HEK293 (cell line): ENCODE measurements around the gene GJC3.

ENCODE experiments used
- REST ChIP-seq: fragments of 450-650 bp; formaldehyde crosslinking; IDR thresholded peaks from 2 replicates; pipeline ENCODE4 v1.5.1; 2016; ENCODE audit warnings: missing biosample characterization, missing genetic modification characterization
- TCF7L2 ChIP-seq: IDR thresholded peaks from 2 replicates; pipeline ENCODE4 v1.6.1; 2011; ENCODE audit warnings: low read depth, mild to moderate bottlenecking, inconsistent platforms, low read length, moderate library complexity, borderline replicate concordance
- TRIM28 ChIP-seq: IDR thresholded peaks from 2 replicates; pipeline ENCODE4 v1.6.1; 2011; ENCODE audit warnings: low read length, control low read depth, borderline replicate concordance
- ZNF114 ChIP-seq: fragments of 450-650 bp; formaldehyde crosslinking; IDR thresholded peaks from 2 replicates; pipeline ENCODE4 v1.5.0; 2017; ENCODE audit warnings: missing biosample characterization, missing genetic modification characterization
- ZNF148 ChIP-seq: fragments of 450-650 bp; formaldehyde crosslinking; IDR thresholded peaks from 2 replicates; pipeline ENCODE4 v1.5.0; 2017; ENCODE audit warnings: missing biosample characterization, missing genetic modification characterization, borderline replicate concordance
- ZNF155 ChIP-seq: fragments of 450-650 bp; formaldehyde crosslinking; IDR thresholded peaks from 2 replicates; pipeline ENCODE4 v1.5.1; 2016; ENCODE audit warnings: missing biosample characterization, missing genetic modification characterization
- ZNF175 ChIP-seq: fragments of 450-650 bp; formaldehyde crosslinking; IDR thresholded peaks from 2 replicates; pipeline ENCODE4 v1.5.1; 2016; ENCODE audit warnings: missing biosample characterization, missing genetic modification characterization
- ZNF529 ChIP-seq: fragments of 450-650 bp; formaldehyde crosslinking; IDR thresholded peaks from 2 replicates; pipeline ENCODE4 v1.5.1; 2017; ENCODE audit warnings: missing genetic modification characterization, missing biosample characterization; ENCODE audit not compliant: insufficient replicate concordance
- ZNF704 ChIP-seq: fragments of 450-650 bp; formaldehyde crosslinking; IDR thresholded peaks from 2 replicates; pipeline ENCODE4 v1.5.1; 2016; ENCODE audit warnings: missing biosample characterization, missing genetic modification characterization
- TF ChIP-seq, protein P1 (sequence below): fragments of 450-650 bp; formaldehyde crosslinking; IDR thresholded peaks from 2 replicates; pipeline ENCODE4 v1.5.1; 2016; ENCODE audit warnings: missing biosample characterization, missing genetic modification characterization
- TF ChIP-seq, protein P2 (sequence below): fragments of 450-650 bp; formaldehyde crosslinking; IDR thresholded peaks from 2 replicates; pipeline ENCODE4 v1.5.1; 2016; ENCODE audit warnings: missing biosample characterization, missing genetic modification characterization
- TF ChIP-seq, protein P3 (sequence below): fragments of 450-650 bp; formaldehyde crosslinking; IDR thresholded peaks from 2 replicates; pipeline ENCODE4 v1.5.1; 2016; ENCODE audit warnings: missing biosample characterization, missing genetic modification characterization
- TF ChIP-seq, protein P4 (sequence below): fragments of 450-650 bp; formaldehyde crosslinking; IDR thresholded peaks from 2 replicates; pipeline ENCODE4 v1.5.1; 2016; ENCODE audit warnings: missing biosample characterization, missing genetic modification characterization, low read depth

DNA sequence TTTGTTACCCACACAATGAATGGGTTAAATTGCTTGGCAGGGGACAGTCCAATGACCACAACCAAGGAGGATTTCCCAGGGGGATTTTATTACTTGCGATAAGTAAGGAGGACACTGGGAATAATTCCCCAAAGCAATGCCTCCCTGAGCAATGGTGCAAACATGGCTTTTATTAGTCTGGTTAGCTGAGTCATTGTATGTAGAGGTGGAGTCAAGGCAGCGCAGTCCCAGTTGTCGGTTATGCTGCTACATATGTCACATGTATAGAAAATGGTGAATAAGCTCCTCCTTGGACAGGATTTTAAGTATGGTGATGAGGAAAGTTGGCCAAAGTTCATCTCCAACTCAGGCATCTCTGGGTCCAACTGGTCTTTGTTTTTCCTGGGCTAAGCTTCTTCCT, 6.2 kb downstream of the GJC3 start:
- TF ChIP-seq TCF7L2 = no peak
- TF ChIP-seq, protein P1, sequence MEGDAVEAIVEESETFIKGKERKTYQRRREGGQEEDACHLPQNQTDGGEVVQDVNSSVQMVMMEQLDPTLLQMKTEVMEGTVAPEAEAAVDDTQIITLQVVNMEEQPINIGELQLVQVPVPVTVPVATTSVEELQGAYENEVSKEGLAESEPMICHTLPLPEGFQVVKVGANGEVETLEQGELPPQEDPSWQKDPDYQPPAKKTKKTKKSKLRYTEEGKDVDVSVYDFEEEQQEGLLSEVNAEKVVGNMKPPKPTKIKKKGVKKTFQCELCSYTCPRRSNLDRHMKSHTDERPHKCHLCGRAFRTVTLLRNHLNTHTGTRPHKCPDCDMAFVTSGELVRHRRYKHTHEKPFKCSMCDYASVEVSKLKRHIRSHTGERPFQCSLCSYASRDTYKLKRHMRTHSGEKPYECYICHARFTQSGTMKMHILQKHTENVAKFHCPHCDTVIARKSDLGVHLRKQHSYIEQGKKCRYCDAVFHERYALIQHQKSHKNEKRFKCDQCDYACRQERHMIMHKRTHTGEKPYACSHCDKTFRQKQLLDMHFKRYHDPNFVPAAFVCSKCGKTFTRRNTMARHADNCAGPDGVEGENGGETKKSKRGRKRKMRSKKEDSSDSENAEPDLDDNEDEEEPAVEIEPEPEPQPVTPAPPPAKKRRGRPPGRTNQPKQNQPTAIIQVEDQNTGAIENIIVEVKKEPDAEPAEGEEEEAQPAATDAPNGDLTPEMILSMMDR (tag by site-specific recombination) = no peak
- no peak for TF ChIP-seq TRIM28
- TF ChIP-seq, protein P2, sequence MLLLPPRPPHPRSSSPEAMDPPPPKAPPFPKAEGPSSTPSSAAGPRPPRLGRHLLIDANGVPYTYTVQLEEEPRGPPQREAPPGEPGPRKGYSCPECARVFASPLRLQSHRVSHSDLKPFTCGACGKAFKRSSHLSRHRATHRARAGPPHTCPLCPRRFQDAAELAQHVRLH = no peak
- TF ChIP-seq REST (tag by site-specific recombination) = no peak
- TF ChIP-seq ZNF114 (tag by site-specific recombination) = no peak
- no peak for TF ChIP-seq ZNF155 (tag by site-specific recombination)
- no peak for TF ChIP-seq ZNF148
- no peak for TF ChIP-seq ZNF704 (tag by site-specific recombination)
- TF ChIP-seq ZNF175 (tag by site-specific recombination) = no peak
- TF ChIP-seq, protein P3, sequence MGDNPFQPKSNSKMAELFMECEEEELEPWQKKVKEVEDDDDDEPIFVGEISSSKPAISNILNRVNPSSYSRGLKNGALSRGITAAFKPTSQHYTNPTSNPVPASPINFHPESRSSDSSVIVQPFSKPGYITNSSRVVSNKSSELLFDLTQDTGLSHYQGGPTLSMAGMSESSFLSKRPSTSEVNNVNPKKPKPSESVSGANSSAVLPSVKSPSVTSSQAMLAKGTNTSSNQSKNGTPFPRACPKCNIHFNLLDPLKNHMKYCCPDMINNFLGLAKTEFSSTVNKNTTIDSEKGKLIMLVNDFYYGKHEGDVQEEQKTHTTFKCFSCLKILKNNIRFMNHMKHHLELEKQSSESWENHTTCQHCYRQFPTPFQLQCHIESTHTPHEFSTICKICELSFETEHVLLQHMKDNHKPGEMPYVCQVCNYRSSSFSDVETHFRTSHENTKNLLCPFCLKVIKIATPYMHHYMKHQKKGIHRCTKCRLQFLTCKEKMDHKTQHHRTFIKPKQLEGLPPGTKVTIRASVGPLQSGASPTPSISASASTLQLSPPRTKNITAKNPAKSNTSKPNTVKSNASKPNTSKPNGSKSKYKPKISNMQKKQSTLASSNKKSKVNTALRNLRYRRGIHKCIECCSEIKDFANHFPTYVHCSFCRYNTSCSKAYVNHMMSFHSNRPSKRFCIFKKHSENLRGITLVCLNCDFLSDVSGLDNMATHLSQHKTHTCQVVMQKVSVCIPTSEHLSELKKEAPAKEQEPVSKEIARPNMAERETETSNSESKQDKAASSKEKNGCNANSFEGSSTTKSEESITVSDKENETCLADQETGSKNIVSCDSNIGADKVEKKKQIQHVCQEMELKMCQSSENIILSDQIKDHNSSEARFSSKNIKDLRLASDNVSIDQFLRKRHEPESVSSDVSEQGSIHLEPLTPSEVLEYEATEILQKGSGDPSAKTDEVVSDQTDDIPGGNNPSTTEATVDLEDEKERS (tag by site-specific recombination) = no peak
- no peak for TF ChIP-seq ZNF529
- TF ChIP-seq, protein P4, sequence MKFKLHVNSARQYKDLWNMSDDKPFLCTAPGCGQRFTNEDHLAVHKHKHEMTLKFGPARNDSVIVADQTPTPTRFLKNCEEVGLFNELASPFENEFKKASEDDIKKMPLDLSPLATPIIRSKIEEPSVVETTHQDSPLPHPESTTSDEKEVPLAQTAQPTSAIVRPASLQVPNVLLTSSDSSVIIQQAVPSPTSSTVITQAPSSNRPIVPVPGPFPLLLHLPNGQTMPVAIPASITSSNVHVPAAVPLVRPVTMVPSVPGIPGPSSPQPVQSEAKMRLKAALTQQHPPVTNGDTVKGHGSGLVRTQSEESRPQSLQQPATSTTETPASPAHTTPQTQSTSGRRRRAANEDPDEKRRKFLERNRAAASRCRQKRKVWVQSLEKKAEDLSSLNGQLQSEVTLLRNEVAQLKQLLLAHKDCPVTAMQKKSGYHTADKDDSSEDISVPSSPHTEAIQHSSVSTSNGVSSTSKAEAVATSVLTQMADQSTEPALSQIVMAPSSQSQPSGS = no peak
